ENCODE results near the gene BMP8A. TPM values are rescaled to one million over a fixed set of nuclear protein-coding genes. Genes with fewer than 3 reads are reported as not detected.

The BMP8A gene
- total and polyA plus RNA-seq, 10 of the 15 experiments (the other 5 are each of a cell fraction or from before 2014, with no cell fraction given): not detected

DNA sequence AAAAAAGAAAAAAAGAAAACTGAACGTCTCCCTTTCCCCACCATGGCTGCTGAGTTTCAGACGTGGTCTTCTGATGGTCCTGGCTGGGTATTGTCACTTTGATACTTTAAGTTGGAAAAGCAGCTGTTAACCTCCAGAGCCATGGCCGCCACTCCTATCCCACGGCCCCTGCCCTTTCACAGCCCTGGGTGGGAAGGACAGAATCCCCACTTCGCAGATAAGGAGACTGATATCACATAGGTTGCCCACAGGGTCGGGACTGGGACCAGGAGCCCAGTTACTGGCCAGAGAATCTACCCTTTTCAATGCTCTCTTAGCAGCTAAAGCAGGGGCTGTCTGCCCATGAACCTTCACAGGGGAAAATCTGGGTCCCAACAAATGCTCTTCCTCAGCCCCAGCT lies 16.8 kb downstream of the BMP8A start (continued):
- TF ChIP-seq JUND (IDR thresholded peaks at IDR 0.05; ENCODE audit: low read depth, low read length) (no peak), SMARCA5 (IDR thresholded peaks at IDR 0.05) (no peak), ZNF274 (IDR thresholded peaks at IDR 0.05; ENCODE audit: insufficient read depth, insufficient read length) (no peak), TARDBP (IDR thresholded peaks at IDR 0.05; ENCODE audit: borderline replicate concordance) (no peak), RELB (IDR thresholded peaks at IDR 0.05; ENCODE audit: low read depth) (no peak), E2F4 (IDR thresholded peaks at IDR 0.05; ENCODE audit: low read depth, low read length) (no peak), PML (IDR thresholded peaks at IDR 0.05; ENCODE audit: low read length) (no peak), USF2 (IDR thresholded peaks at IDR 0.05; ENCODE audit: borderline replicate concordance, low read depth, low read length) (no peak)

DNA sequence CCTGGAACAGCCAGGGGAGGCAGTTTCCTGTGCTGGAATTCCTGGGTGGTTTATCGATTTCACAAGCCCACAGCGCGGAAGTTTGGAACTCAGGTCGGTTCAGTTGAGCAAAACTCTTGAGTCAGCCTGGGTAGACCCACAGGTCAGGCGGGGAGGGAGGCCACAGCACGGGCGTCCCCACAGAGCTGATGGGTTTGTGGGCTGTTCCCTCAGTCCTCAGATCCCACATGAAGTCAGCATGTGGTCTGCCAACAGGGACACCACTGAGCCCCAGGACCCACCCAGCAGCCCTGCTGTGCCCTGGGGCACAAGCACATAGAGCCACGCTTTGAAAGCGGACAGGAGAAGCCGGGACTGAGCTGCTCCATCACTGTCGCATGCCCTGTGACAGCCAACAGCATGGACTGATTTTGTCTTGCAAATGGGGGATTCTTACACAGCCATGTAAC lies 17.4 kb downstream of the BMP8A start:
- ChIA-PET SMC1A (ENCODE audit: uncharacterized antibody, unreplicated experiment) (interaction anchor here (0.6 to 1.0 kb wide), 3 partner anchors 17 to 102 kb away, joined by 3 to 5 read pairs (median 4); no protein-coding TSS in a partner anchor), CTCF (interaction anchor here (0.9 to 1.3 kb wide), 4 partner anchors 30 to 410 kb away, joined by 3 to 6 read pairs (median 4); no protein-coding TSS in a partner anchor), POLR2A (no interaction called here), RAD21 (ENCODE audit: unreplicated experiment) (interaction anchor here (0.9 kb wide), 1 partner anchor 30 kb away, joined by 4 read pairs; no protein-coding TSS in a partner anchor)
- in situ Hi-C loops (cut with MboI): no loop called here
- peak overlapping the region; percentile 72 for H3K27ac ChIP-seq (ENCODE audit: control insufficient read depth, insufficient read depth)
- ATAC-seq (peak; percentile 59), DNase-seq (ENCODE audit: low read depth, low spot score) (no peak), FAIRE-seq (no peak)
- no peaks in the 10 kb centered on the region for H3K79me2 ChIP-seq (ENCODE audit: control insufficient read depth, insufficient read depth, low read length)
- no TSS peak for BruUV-seq (replicated peaks)
- peaks cover 18% of the 10 kb centered on the region for H3K4me1 ChIP-seq (ENCODE audit: control insufficient read depth, insufficient read depth, low read length)
- H2AFZ ChIP-seq (ENCODE audit: control insufficient read depth, low read depth, low read length): peak overlapping the region; percentile 71
- peak overlapping the region; percentile 58 for H3K4me2 ChIP-seq (ENCODE audit: control insufficient read depth, insufficient read depth)
- TF ChIP-seq BHLHE40 (IDR thresholded peaks at IDR 0.05; ENCODE audit: borderline replicate concordance in 1 of 2, low read depth in 2 of 2, low read length in 1 of 2) (0 out of 4 replicates have a peak, but pooled peaks of 1 of the 2 experiments have one; percentile 12), ZBED1 (IDR thresholded peaks at IDR 0.05; ENCODE audit: borderline replicate concordance) (no peak), RUNX3 (IDR thresholded peaks at IDR 0.05; ENCODE audit: low read length) (peak; percentile 31; the same call in 1 of the 2 replicates), KDM1A (IDR thresholded peaks at IDR 0.05; ENCODE audit: borderline replicate concordance) (no peak)
- TF ChIP-seq, protein P1, sequence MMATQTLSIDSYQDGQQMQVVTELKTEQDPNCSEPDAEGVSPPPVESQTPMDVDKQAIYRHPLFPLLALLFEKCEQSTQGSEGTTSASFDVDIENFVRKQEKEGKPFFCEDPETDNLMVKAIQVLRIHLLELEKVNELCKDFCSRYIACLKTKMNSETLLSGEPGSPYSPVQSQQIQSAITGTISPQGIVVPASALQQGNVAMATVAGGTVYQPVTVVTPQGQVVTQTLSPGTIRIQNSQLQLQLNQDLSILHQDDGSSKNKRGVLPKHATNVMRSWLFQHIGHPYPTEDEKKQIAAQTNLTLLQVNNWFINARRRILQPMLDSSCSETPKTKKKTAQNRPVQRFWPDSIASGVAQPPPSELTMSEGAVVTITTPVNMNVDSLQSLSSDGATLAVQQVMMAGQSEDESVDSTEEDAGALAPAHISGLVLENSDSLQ (IDR thresholded peaks at IDR 0.05): peak; percentile 45; the same call in 1 of the 2 replicates
- no peaks in the 10 kb centered on the region for H3K27me3 ChIP-seq (replicated peaks in 1 of 2; ENCODE audit: control insufficient read depth in 2 of 2, insufficient read depth in 2 of 2, low read length in 1 of 2)
- intact Hi-C loops (cut with micrococcal nuclease; ENCODE audit: unreplicated experiment): no loop called here
- no peaks in the 10 kb centered on the region for H4K20me1 ChIP-seq (ENCODE audit: control insufficient read depth, insufficient read depth)
- no peaks in the 10 kb centered on the region for H3K36me3 ChIP-seq (ENCODE audit: control insufficient read depth in 2 of 2, insufficient read depth in 2 of 2, low read length in 1 of 2)
- peak overlapping the region; percentile 17; the same call in 1 of the 2 replicates for H3K9ac ChIP-seq (ENCODE audit: control insufficient read depth, insufficient read depth, low read length)
- H3K9me3 ChIP-seq (replicated peaks; ENCODE audit: control insufficient read depth, insufficient read depth, low read length): no peaks in the 10 kb centered on the region
- 44% methylated on average over 11 of the region's 11 CpGs for WGBS (ENCODE audit: insufficient coverage, insufficient replicate concordance, low lambda C conversion rate, missing lambda C conversion rate)
- H3K4me3 ChIP-seq: no peak overlapping the region; the same call in 1 of the 2 replicates

Measured in GM12878 (cell line).